K562 (cell line): Measurements from ENCODE around the gene TBL2. TPM values are rescaled to one million over a fixed set of nuclear protein-coding genes. Genes with fewer than 3 reads are reported as not detected.
A peak's percentile ranks its signal among the peaks of the same experiment; 100 is the strongest.

Experiments
- CHAMP1 ChIP-seq: fragments of 450-650 bp; IDR thresholded peaks from 2 replicates; pipeline ENCODE4 v1.6.1; 2016; ENCODE audit warnings: mild to moderate bottlenecking
- CREBBP ChIP-seq: IDR thresholded peaks from one replicate; pipeline ENCODE4 v1.6.1; 2012; ENCODE audit warnings: low read depth, mild to moderate bottlenecking, control low read depth, inconsistent platforms, low read length
- CXXC5 ChIP-seq: fragments of 250-450 bp; sonication (Bioruptor Pico); IDR thresholded peaks from 2 replicates; pipeline ENCODE4 v1.8.0; 2022; ENCODE audit warnings: inconsistent platforms, mild to moderate bottlenecking, moderate library complexity
- DACH1 ChIP-seq: fragments of 450-650 bp; IDR thresholded peaks from 2 replicates; pipeline ENCODE4 v1.6.1; 2018; ENCODE audit not compliant: partially characterized antibody
- GABPB1 ChIP-seq: sonication (generic); formaldehyde crosslinking; IDR thresholded peaks from 2 replicates; pipeline ENCODE4 v1.8.0; 2022; ENCODE audit warnings: mild to moderate bottlenecking, missing genetic modification reagents
- GTF2E2 ChIP-seq: fragments of 200-800 bp; sonication (Bioruptor generic); IDR thresholded peaks from 2 replicates; pipeline ENCODE4 v1.6.1; 2016; ENCODE audit warnings: missing genetic modification characterization, missing compliant biosample characterization
- HNRNPLL ChIP-seq: fragments of 200-400 bp; formaldehyde crosslinking; IDR thresholded peaks from 2 replicates; pipeline ENCODE4 v1.6.1; 2017; ENCODE audit warnings: low read length, low read depth, mild to moderate bottlenecking; ENCODE audit not compliant: poor library complexity, severe bottlenecking
- JUNB ChIP-seq: fragments of 450-650 bp; formaldehyde crosslinking; conservative IDR thresholded peaks from 2 replicates; pipeline ENCODE4 v1.4.0; 2020; ENCODE audit warnings: mild to moderate bottlenecking
- MBD2 ChIP-seq: sonication (generic); IDR thresholded peaks from 2 replicates; pipeline ENCODE4 v1.6.1; 2016; ENCODE audit warnings: low read depth, borderline replicate concordance
- MCM7 ChIP-seq, 2 experiments: fragments of 450-650 bp; IDR thresholded peaks; 2 replicates each; pipeline ENCODE4 v1.6.1; 2016 to 2018
- MTA1 ChIP-seq: fragments of 450-650 bp; IDR thresholded peaks from 2 replicates; pipeline ENCODE4 v1.6.1; 2017; ENCODE audit warnings: borderline replicate concordance
- NELFE ChIP-seq: IDR thresholded peaks from 2 replicates; pipeline ENCODE4 v1.6.1; 2011; ENCODE audit warnings: mild to moderate bottlenecking; ENCODE audit not compliant: insufficient read depth, insufficient read length
- NUFIP1 ChIP-seq: fragments of 450-650 bp; IDR thresholded peaks from 2 replicates; pipeline ENCODE4 v1.6.1; 2018; ENCODE audit not compliant: partially characterized antibody
- SNRNP70 ChIP-seq: fragments of 200-400 bp; formaldehyde crosslinking; optimal IDR thresholded peaks from 2 replicates; pipeline ENCODE3; 2017; ENCODE audit warnings: low read depth, low read length
- TBL1XR1 ChIP-seq, 2 experiments: IDR thresholded peaks; 2 replicates each; pipeline ENCODE4 v1.6.1; 2012; ENCODE audit warnings: improper control_type of control experiment in 2 of 2, low read length in 2 of 2, mild to moderate bottlenecking in 1 of 2
- TCF7L2 ChIP-seq: fragments of 150-350 bp; IDR thresholded peaks from 2 replicates; pipeline ENCODE4 v1.6.1; 2016; ENCODE audit warnings: low read depth, mild to moderate bottlenecking, low read length, moderate library complexity
- TGIF2 ChIP-seq: sonication (generic); formaldehyde crosslinking; IDR thresholded peaks from 2 replicates; pipeline ENCODE4 v1.8.1; 2022; ENCODE audit warnings: mild to moderate bottlenecking, missing genetic modification reagents, moderate library complexity
- WHSC1 ChIP-seq: IDR thresholded peaks from one replicate; pipeline ENCODE4 v1.6.1; 2012; ENCODE audit warnings: low read length, control low read depth, inconsistent platforms
- ZNF311 ChIP-seq: fragments of 250-450 bp; sonication (Bioruptor Pico); IDR thresholded peaks from 2 replicates; pipeline ENCODE4 v1.4.0; 2020; ENCODE audit warnings: mild to moderate bottlenecking, moderate library complexity
- ZNF586 ChIP-seq: fragments of 450-650 bp; formaldehyde crosslinking; conservative IDR thresholded peaks from 2 replicates; pipeline ENCODE4 v1.4.0; 2020; ENCODE audit warnings: mild to moderate bottlenecking, moderate library complexity
- ZNF592 ChIP-seq: fragments of 450-650 bp; IDR thresholded peaks from 2 replicates; pipeline ENCODE4 v1.6.1; 2017; ENCODE audit warnings: antibody characterized with exemption, mild to moderate bottlenecking
- ZNF696 ChIP-seq: fragments of 250-450 bp; sonication (Bioruptor Pico); conservative IDR thresholded peaks from 2 replicates; pipeline ENCODE4 v1.4.0; 2020; ENCODE audit warnings: mild to moderate bottlenecking, moderate library complexity
- polyA plus RNA-seq, 8 experiments: library from polyadenylated mRNA; depleted of rRNA in 4 of 8; stranded (reverse) in 5 of 8; unstranded in 3 of 8; fragments of >200 nt; fragmentation: Nextera tagmentation in 2 of 8; fragmentation: Illumina TruSeq in 1 of 8; extraction: Ambion mirVana in 2 of 8; extraction: Trizol in 1 of 8; gene quantifications; 2 replicates each; pipeline versions ENCODE4 v1.2.1 to v1.2.3, GENCODE V29; 2011 to 2014; ENCODE audit warnings: inconsistent platforms in 1 of 8, missing spikeins in 1 of 8
- total RNA-seq, 7 experiments: library from RNA; depleted of rRNA in 6 of 7; stranded (reverse); fragments of >200 nt in 6 of 7; fragmentation: Illumina TruSeq in 2 of 7; extraction: Trizol in 2 of 7; gene quantifications; 2 replicates each; pipeline versions ENCODE4 v1.2.1 to v1.2.3, GENCODE V29; 2011 to 2021; ENCODE audit warnings: low replicate concordance in 1 of 7
- TF ChIP-seq, protein P1 (sequence below): fragments of 250-450 bp; sonication (Bioruptor Pico); IDR thresholded peaks from 2 replicates; pipeline ENCODE4 v1.5.0; 2021

TBL2 gene
- total and polyA plus RNA-seq, 9 of the 15 experiments (the other 6 are each of a cell fraction or from before 2014, with no cell fraction given): 2.5 to 123 (median 49.2) TPM

GRCh38 chr7:73622909-73623797 is 44.8 kb upstream of the TBL2 start (continued):
- TF ChIP-seq GTF2E2 (tag) (no peak), JUNB (no peak), ZNF696 (CRISPR knock-in tag) (no peak), ZNF311 (CRISPR knock-in tag) (no peak), CHAMP1 (no peak), SNRNP70 (no peak), MCM7 (IDR thresholded peaks at IDR 0.05) (no peak), MTA1 (no peak), ZNF586 (CRISPR knock-in tag) (no peak), TBL1XR1 (IDR thresholded peaks at IDR 0.05; ENCODE audit: low read length in 2 of 2) (no peak; a peak in 1 of 4 replicates), DACH1 (no peak), ZNF592 (no peak), CREBBP (no peak), MBD2 (no peak), CXXC5 (CRISPR knock-in tag) (peak; percentile 45; the same call in 1 of the 2 replicates), NELFE (no peak), WHSC1 (no peak), NUFIP1 (no peak), HNRNPLL (no peak), TCF7L2 (no peak), GABPB1 (CRISPR knock-in tag) (peak; percentile 16; the same call in 1 of the 2 replicates), TGIF2 (CRISPR knock-in tag) (no peak)
- TF ChIP-seq, protein P1, sequence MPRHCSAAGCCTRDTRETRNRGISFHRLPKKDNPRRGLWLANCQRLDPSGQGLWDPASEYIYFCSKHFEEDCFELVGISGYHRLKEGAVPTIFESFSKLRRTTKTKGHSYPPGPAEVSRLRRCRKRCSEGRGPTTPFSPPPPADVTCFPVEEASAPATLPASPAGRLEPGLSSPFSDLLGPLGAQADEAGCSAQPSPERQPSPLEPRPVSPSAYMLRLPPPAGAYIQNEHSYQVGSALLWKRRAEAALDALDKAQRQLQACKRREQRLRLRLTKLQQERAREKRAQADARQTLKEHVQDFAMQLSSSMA (CRISPR knock-in tag): no peak
